Testis (tissue), 2 donors: ENCODE results near the gene CARMIL1.

Experiments used
- CTCF ChIP-seq, 3 experiments: fragments of 450-650 bp in 2 of 3; fragments of 200-600 bp in 1 of 3; sonication (generic) in 1 of 3; IDR thresholded peaks; one replicate each; pipeline ENCODE4 v1.5.1; 2016 to 2019; ENCODE audit warnings: antibody characterized with exemption in 3 of 3, mild to moderate bottlenecking in 2 of 3, moderate library complexity in 1 of 3
- POLR2A ChIP-seq: fragments of 450-650 bp; IDR thresholded peaks from one replicate; pipeline ENCODE4 v1.6.1; 2017; ENCODE audit warnings: antibody characterized with exemption, mild to moderate bottlenecking, moderate library complexity

GRCh38 chr6:25329161-25329817 is 50.1 kb downstream of the CARMIL1 start:
- TF ChIP-seq CTCF (IDR thresholded peaks at IDR 0.05) (no peak), POLR2A (no peak)
